NT2/D1 (cell line): ENCODE data around the gene EPS15.
"Not testable (repeated sequence)": the region's sequence is repeated elsewhere in the genome, so short reads cannot be mapped to it uniquely, and the experiment has no call there.

Experiments
- DNase-seq: peaks from one replicate; pipeline ENCODE4 v3.0.0-alpha.2; 2011; ENCODE audit warnings: low read depth, low spot score
- H3K27me3 ChIP-seq: 2 replicates; pipeline ENCODE4 v1.6.0; 2011; ENCODE audit warnings: mild to moderate bottlenecking; ENCODE audit not compliant: insufficient read length, insufficient read depth
- H3K36me3 ChIP-seq: 2 replicates; pipeline ENCODE4 v1.6.1; 2011; ENCODE audit warnings: mild to moderate bottlenecking, low read length, mixed read lengths; ENCODE audit not compliant: insufficient read depth, insufficient read length
- H3K4me1 ChIP-seq: 2 replicates; pipeline ENCODE4 v1.5.1; 2011; ENCODE audit not compliant: insufficient read depth, insufficient read length
- H3K4me3 ChIP-seq: 2 replicates; pipeline ENCODE4 v1.5.1; 2011; ENCODE audit warnings: low read depth; ENCODE audit not compliant: insufficient read length
- H3K9ac ChIP-seq: 2 replicates; pipeline ENCODE4 v1.6.0; 2011; ENCODE audit warnings: low read depth; ENCODE audit not compliant: insufficient read length
- H3K9me3 ChIP-seq: 2 replicates; pipeline ENCODE4 v1.5.1; 2011; ENCODE audit warnings: mild to moderate bottlenecking, low read length; ENCODE audit not compliant: insufficient read depth
- SUZ12 ChIP-seq: IDR thresholded peaks from 2 replicates; pipeline ENCODE4 v1.6.1; 2011; ENCODE audit not compliant: insufficient read length, insufficient read depth; ENCODE audit errors: extremely low read depth
- YY1 ChIP-seq: IDR thresholded peaks from 2 replicates; pipeline ENCODE4 v1.6.1; 2011; ENCODE audit not compliant: insufficient read length, insufficient read depth
- ZNF274 ChIP-seq: IDR thresholded peaks from 2 replicates; pipeline ENCODE4 v1.6.1; 2011; ENCODE audit warnings: mild to moderate bottlenecking, low read depth, low read length

EPS15 gene

GRCh38 chr1:51442198-51442597 is 76.9 kb downstream of the EPS15 start:
- no peak overlapping the region for H3K4me3 ChIP-seq
- no peaks in the 10 kb centered on the region for H3K4me1 ChIP-seq
- H3K36me3 ChIP-seq = peaks cover 40% of the 10 kb centered on the region
- no peaks in the 10 kb centered on the region for H3K27me3 ChIP-seq
- TF ChIP-seq SUZ12 (no peak), ZNF274 (no peak), YY1 (no peak)
- no peaks in the 10 kb centered on the region for H3K9me3 ChIP-seq
- no peak for DNase-seq
- H3K9ac ChIP-seq = no peak overlapping the region

- H3K36me3 ChIP-seq = peaks cover 39% of the 10 kb centered on the region
- DNase-seq = no peak
- no peak overlapping the region for H3K9ac ChIP-seq
- TF ChIP-seq ZNF274 (no peak), SUZ12 (no peak), YY1 (no peak)
- no peak overlapping the region for H3K4me3 ChIP-seq
- H3K4me1 ChIP-seq = no peaks in the 10 kb centered on the region
- H3K27me3 ChIP-seq = no peaks in the 10 kb centered on the region
- no peaks in the 10 kb centered on the region for H3K9me3 ChIP-seq
These were observed 79.2 kb downstream of the EPS15 start for GRCh38 chr1:51439895-51440294.

GRCh38 chr1:51439053-51439452 is 80.0 kb downstream of the EPS15 start:
- no peaks in the 10 kb centered on the region for H3K27me3 ChIP-seq
- no peak for DNase-seq
- H3K4me1 ChIP-seq = no peaks in the 10 kb centered on the region
- peaks cover 30% of the 10 kb centered on the region for H3K36me3 ChIP-seq
- H3K4me3 ChIP-seq = no peak overlapping the region
- no peaks in the 10 kb centered on the region for H3K9me3 ChIP-seq
- no peak overlapping the region for H3K9ac ChIP-seq
- TF ChIP-seq SUZ12 (no peak), YY1 (no peak)

- not testable (repeated sequence) for H3K4me1 ChIP-seq, H3K9me3 ChIP-seq
These were observed 81.7 kb downstream of the EPS15 start for GRCh38 chr1:51437391-51437790.

GRCh38 chr1:51435878-51436277 is 83.2 kb downstream of the EPS15 start:
- DNase-seq = no peak
- H3K27me3 ChIP-seq = no peaks in the 10 kb centered on the region
- no peaks in the 10 kb centered on the region for H3K9me3 ChIP-seq
- H3K36me3 ChIP-seq = peaks cover 43% of the 10 kb centered on the region
- no peak overlapping the region for H3K4me3 ChIP-seq
- no peak overlapping the region for H3K9ac ChIP-seq
- TF ChIP-seq SUZ12 = no peak
- no peak for TF ChIP-seq ZNF274
- no peak for TF ChIP-seq YY1
- H3K4me1 ChIP-seq = no peaks in the 10 kb centered on the region

More at GRCh38 chr1:51437391-51437790, 81.7 kb downstream of the EPS15 start:
- peaks cover 37% of the 10 kb centered on the region for H3K36me3 ChIP-seq
- not testable (repeated sequence) for H3K9ac ChIP-seq, DNase-seq, H3K27me3 ChIP-seq, H3K4me3 ChIP-seq

GRCh38 chr1:51433972-51434510 is 85.0 kb downstream of the EPS15 start:
- H3K4me1 ChIP-seq = no peaks in the 10 kb centered on the region
- H3K4me3 ChIP-seq = no peak overlapping the region
- no peaks in the 10 kb centered on the region for H3K27me3 ChIP-seq
- DNase-seq = no peak
- peaks cover 35% of the 10 kb centered on the region for H3K36me3 ChIP-seq
- H3K9ac ChIP-seq = no peak overlapping the region
- H3K9me3 ChIP-seq = no peaks in the 10 kb centered on the region
- TF ChIP-seq SUZ12 (no peak), YY1 (no peak), ZNF274 (no peak)

- Histone ChIP-seq H3K27me3 (no peaks in the 10 kb centered on the region), H3K4me3 (no peak overlapping the region), H3K36me3 (peaks cover 33% of the 10 kb centered on the region), H3K9me3 (no peaks in the 10 kb centered on the region), H3K4me1 (no peaks in the 10 kb centered on the region), H3K9ac (no peak overlapping the region)
- DNase-seq = no peak
- TF ChIP-seq SUZ12 = no peak
- no peak for TF ChIP-seq ZNF274
- no peak for TF ChIP-seq YY1
These were observed 85.6 kb downstream of the EPS15 start for GRCh38 chr1:51433269-51433971.

- H3K9ac ChIP-seq = no peak overlapping the region
- DNase-seq = no peak
- no peaks in the 10 kb centered on the region for H3K4me1 ChIP-seq
- no peak for TF ChIP-seq SUZ12
- no peak for TF ChIP-seq ZNF274
- TF ChIP-seq YY1 = no peak
- H3K4me3 ChIP-seq = no peak overlapping the region
- no peaks in the 10 kb centered on the region for H3K9me3 ChIP-seq
- no peaks in the 10 kb centered on the region for H3K27me3 ChIP-seq
- peaks cover 33% of the 10 kb centered on the region for H3K36me3 ChIP-seq
These were observed 86.9 kb downstream of the EPS15 start for GRCh38 chr1:51432146-51432545.
